Gastrocnemius medialis (tissue), 4 donors: ENCODE measurements around the gene KLHL11.
"Not testable (repeated sequence)": the region's sequence is repeated elsewhere in the genome, so short reads cannot be mapped to it uniquely, and the experiment has no call there.

Source experiments
- POLR2A ChIP-seq, 2 donors: fragments of 450-650 bp; IDR thresholded peaks; one replicate each; pipeline ENCODE4 v1.6.1; 2017; ENCODE audit warnings: antibody characterized with exemption in 2 of 2, mild to moderate bottlenecking in 2 of 2, moderate library complexity in 2 of 2
- TF ChIP-seq, protein P1 (sequence below), 5 experiments: fragments of 450-650 bp in 3 of 5; fragments of 200-600 bp in 2 of 5; sonication (generic) in 2 of 5; IDR thresholded peaks in 4 of 5; conservative IDR thresholded peaks in 1 of 5; 1 replicate in 4 of 5; 2 replicates in 1 of 5; pipeline ENCODE4 v1.5.1; 2016 to 2019; ENCODE audit warnings: antibody characterized with exemption in 5 of 5, mild to moderate bottlenecking in 3 of 5, moderate library complexity in 3 of 5

DNA sequence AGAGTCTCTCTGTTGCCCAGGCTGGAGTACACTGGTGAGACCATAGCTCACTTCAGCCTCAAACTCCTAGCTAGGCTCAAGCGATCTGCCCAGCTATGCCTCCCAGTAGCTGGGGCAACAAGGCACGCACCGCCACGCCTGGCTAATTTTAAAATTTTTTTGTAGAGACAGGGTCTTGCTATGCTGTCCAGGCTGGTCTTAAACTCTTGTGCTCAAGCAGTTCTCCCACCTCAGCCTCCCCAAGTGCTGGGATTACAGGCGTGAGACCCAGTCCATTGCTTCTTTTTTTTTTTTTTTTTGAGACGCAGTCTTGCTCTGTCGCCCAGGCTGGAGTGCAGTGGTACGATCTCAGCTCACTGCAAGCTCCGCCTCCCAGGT lies 9.1 kb upstream of the KLHL11 start:
- TF ChIP-seq POLR2A (IDR thresholded peaks at IDR 0.05): not testable (repeated sequence)
- TF ChIP-seq, protein P1, sequence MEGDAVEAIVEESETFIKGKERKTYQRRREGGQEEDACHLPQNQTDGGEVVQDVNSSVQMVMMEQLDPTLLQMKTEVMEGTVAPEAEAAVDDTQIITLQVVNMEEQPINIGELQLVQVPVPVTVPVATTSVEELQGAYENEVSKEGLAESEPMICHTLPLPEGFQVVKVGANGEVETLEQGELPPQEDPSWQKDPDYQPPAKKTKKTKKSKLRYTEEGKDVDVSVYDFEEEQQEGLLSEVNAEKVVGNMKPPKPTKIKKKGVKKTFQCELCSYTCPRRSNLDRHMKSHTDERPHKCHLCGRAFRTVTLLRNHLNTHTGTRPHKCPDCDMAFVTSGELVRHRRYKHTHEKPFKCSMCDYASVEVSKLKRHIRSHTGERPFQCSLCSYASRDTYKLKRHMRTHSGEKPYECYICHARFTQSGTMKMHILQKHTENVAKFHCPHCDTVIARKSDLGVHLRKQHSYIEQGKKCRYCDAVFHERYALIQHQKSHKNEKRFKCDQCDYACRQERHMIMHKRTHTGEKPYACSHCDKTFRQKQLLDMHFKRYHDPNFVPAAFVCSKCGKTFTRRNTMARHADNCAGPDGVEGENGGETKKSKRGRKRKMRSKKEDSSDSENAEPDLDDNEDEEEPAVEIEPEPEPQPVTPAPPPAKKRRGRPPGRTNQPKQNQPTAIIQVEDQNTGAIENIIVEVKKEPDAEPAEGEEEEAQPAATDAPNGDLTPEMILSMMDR (IDR thresholded peaks at IDR 0.05 in 4 of 5, conservative IDR thresholded peaks at IDR 0.05 in 1 of 5): not testable (repeated sequence)
